Left lung (tissue), 4 donors: Measurements from ENCODE around the gene MTCL3.
A peak's percentile ranks its signal among the peaks of the same experiment; 100 is the strongest.

ENCODE experiments used
- ATAC-seq: fragments of 200-7000 bp; cut with Tn5 transposase; one replicate; pipeline ENCODE4 v1.9.1; 2020; ENCODE audit warnings: moderate library complexity
- DNase-seq, 4 donors: peaks; one replicate each; pipeline ENCODE4 v3.0.0-alpha.2; 2013 to 2020
- H3K27ac ChIP-seq, 2 donors: fragments of 200-600 bp; sonication (generic) in 1 of 2; one replicate each; pipeline versions ENCODE4 v1.5.0 to v1.8.0; 2020 to 2021
- H3K27me3 ChIP-seq, 2 donors: fragments of 200-600 bp; sonication (generic) in 1 of 2; one replicate each; pipeline versions ENCODE4 v1.5.0 to v1.8.0; 2020 to 2021
- H3K36me3 ChIP-seq, 2 donors: fragments of 200-600 bp; sonication (generic) in 1 of 2; one replicate each; pipeline versions ENCODE4 v1.5.0 to v1.8.0; 2020 to 2021
- H3K4me1 ChIP-seq, 2 donors: fragments of 200-600 bp; one replicate each; pipeline ENCODE4 v1.8.0; 2021
- H3K4me3 ChIP-seq, 2 donors: fragments of 200-600 bp; sonication (generic) in 1 of 2; one replicate each; pipeline versions ENCODE4 v1.5.0 to v1.8.0; 2020 to 2021; ENCODE audit warnings: mild to moderate bottlenecking in 1 of 2
- H3K9me3 ChIP-seq, 2 donors: fragments of 200-600 bp; sonication (generic) in 1 of 2; one replicate each; pipeline versions ENCODE4 v1.5.0 to v1.8.0; 2020 to 2021
- CTCF ChIP-seq, 2 donors: fragments of 200-600 bp; sonication (generic) in 1 of 2; IDR thresholded peaks; one replicate each; pipeline versions ENCODE4 v1.5.0 to v1.8.0; 2021; ENCODE audit warnings: antibody characterized with exemption in 2 of 2
- intact Hi-C, 2 donors: fragments of 100-400 bp; cut with DNase I; formaldehyde crosslinking; loops; one replicate each; pipeline versions ENCODE4 v1.11.2 to v1.14.2; 2022
- donor health status: DM: no; HTN: yes; CAD: no.
- donor health status: DM: no; HTN: no; CAD: no.

MTCL3 gene

GRCh38 chr6:127484212-127484863 is 34.8 kb downstream of the MTCL3 start:
- Histone ChIP-seq H3K4me1 (peaks cover 0 to 11% of the 10 kb centered on the region in 2 donors), H3K27ac (peak overlapping the region; percentile 37 to 47), H3K36me3 (no peaks in the 10 kb centered on the region), H3K27me3 (no peaks in the 10 kb centered on the region), H3K9me3 (no peaks in the 10 kb centered on the region), H3K4me3 (no peak overlapping the region)
- no peak for TF ChIP-seq CTCF (IDR thresholded peaks at IDR 0.05)
- ATAC-seq (peak; percentile 84), DNase-seq (no peak)
- intact Hi-C loops, result no loop called here

DNA sequence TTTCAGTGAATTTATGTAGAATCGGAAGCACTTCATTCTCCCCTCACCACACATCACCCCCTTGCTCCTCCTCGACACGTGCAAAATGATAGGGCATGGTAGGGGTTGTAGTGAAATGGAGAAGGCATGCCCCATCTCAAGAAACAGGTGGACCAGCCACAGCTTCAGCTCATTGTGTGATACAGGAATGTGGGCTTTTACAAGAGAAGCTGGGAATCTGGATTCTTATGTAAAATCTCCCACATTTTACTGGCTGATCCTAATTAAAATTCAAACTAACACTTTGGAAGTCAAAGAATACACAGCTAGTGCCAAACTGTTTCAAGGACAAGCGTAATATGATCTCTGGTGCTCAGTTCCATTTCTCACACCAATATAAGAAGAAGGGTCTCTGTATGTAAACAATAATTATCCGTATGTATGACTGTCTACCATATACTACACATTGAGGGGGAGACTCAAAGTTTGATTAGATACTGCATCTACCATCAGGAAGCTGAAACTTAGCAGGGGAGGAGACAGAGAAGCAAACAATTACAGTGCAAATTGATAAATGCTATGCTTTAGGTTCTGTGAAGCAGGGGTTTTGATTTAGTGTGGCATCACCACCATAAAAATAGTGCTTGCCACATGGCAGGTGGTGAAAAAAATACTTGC is 35.6 kb downstream of the MTCL3 start:
- Histone ChIP-seq H3K4me1 (peaks cover 0 to 11% of the 10 kb centered on the region in 2 donors), H3K27ac (peak overlapping the region; percentile 37 to 47), H3K4me3 (no peak overlapping the region), H3K27me3 (no peaks in the 10 kb centered on the region), H3K36me3 (no peaks in the 10 kb centered on the region), H3K9me3 (no peaks in the 10 kb centered on the region)
- intact Hi-C loops, result no loop called here
- DNase-seq (no peak), ATAC-seq (no peak)
- no peak for TF ChIP-seq CTCF (IDR thresholded peaks at IDR 0.05)

DNA sequence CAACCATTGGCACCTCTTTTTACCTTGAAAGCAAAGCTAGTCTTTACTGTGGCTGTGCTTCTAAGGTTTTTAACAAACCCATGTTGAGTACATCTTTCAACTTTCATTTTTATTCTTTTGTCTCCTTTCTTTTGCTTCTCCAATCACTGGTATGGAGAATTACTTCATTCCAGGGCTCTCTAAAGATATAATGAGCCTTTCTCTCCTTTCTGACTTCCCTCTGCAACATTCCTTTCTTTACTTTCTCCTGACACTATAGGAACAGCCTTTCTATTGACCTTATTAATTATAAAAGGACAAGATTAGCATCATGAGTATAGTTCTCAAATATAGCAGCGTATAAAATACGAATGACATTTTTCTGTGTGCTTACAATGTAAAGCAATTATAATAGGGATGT is 36.8 kb downstream of the MTCL3 start:
- Histone ChIP-seq H3K36me3 (no peaks in the 10 kb centered on the region), H3K4me1 (peaks cover 0 to 11% of the 10 kb centered on the region in 2 donors), H3K9me3 (no peaks in the 10 kb centered on the region), H3K27ac (peak overlapping the region; percentile 9 to 30), H3K4me3 (no peak overlapping the region), H3K27me3 (no peaks in the 10 kb centered on the region)
- intact Hi-C loops, result no loop called here
- ATAC-seq (no peak), DNase-seq (no peak)
- TF ChIP-seq CTCF (IDR thresholded peaks at IDR 0.05), result no peak

DNA sequence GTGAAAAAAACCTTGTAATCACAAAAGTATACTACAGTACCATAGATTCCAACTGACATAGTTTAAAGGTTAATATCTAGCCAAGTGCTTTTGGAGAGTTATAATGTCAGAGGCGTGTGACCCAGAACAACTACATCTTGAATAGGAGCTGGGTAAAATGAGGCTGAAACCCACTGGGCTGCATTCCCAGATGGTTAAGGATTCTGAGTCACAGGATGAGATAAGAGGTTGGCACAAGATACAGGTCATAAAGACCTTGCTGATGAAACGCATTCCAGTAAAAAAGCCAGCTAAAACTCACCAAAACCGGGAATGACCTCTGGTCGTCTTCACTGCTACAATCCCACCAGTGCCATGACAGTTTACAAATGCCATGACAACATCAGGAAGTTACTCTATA is 37.5 kb downstream of the MTCL3 start:
- H3K9me3 ChIP-seq, result no peaks in the 10 kb centered on the region
- TF ChIP-seq CTCF (IDR thresholded peaks at IDR 0.05), result no peak
- DNase-seq (no peak), ATAC-seq (peak; percentile 70)
- H3K27ac ChIP-seq, result peak overlapping the region; percentile 9 to 30
- peaks cover 0 to 11% of the 10 kb centered on the region in 2 donors for H3K4me1 ChIP-seq
- H3K36me3 ChIP-seq, result no peaks in the 10 kb centered on the region
- no peak overlapping the region for H3K4me3 ChIP-seq
- no peaks in the 10 kb centered on the region for H3K27me3 ChIP-seq
- intact Hi-C loops, result no loop called here

- no peak for TF ChIP-seq CTCF (IDR thresholded peaks at IDR 0.05)
- no peaks in the 10 kb centered on the region for H3K9me3 ChIP-seq
- no peak overlapping the region for H3K27ac ChIP-seq
- H3K27me3 ChIP-seq, result no peaks in the 10 kb centered on the region
- no peak for ATAC-seq
- DNase-seq, result no peak
- peaks cover 0 to 11% of the 10 kb centered on the region in 2 donors for H3K4me1 ChIP-seq
- H3K36me3 ChIP-seq, result no peaks in the 10 kb centered on the region
- no peak overlapping the region for H3K4me3 ChIP-seq
- intact Hi-C loops, result no loop called here
These were observed 38.0 kb downstream of the MTCL3 start for GRCh38 chr6:127481111-127481510.
